Measurements from ENCODE around the gene RIMBP2.

Gene RIMBP2

GRCh38 chr12:130622803-130623202, 93.3 kb downstream of the RIMBP2 start:
- no peak for DNase-seq

GRCh38 chr12:130621696-130622298, 94.3 kb downstream of the RIMBP2 start:
- no peak for DNase-seq

GRCh38 chr12:130620756-130621155, 95.3 kb downstream of the RIMBP2 start:
- no peak for DNase-seq

GRCh38 chr12:130620281-130620680, 95.8 kb downstream of the RIMBP2 start:
- no peak for DNase-seq

GRCh38 chr12:130619385-130620001, 96.6 kb downstream of the RIMBP2 start:
- no peak for DNase-seq

- DNase-seq = no peak
Measured at GRCh38 chr12:130617219-130617618, 98.9 kb downstream of the RIMBP2 start.

GRCh38 chr12:130615861-130616345, 100.2 kb downstream of the RIMBP2 start:
- DNase-seq = no peak

GRCh38 chr12:130614530-130614905, 101.6 kb downstream of the RIMBP2 start:
- no peak for DNase-seq

GRCh38 chr12:130613831-130614529, 102.1 kb downstream of the RIMBP2 start:
- DNase-seq = no peak

GRCh38 chr12:130613131-130613530, 103.0 kb downstream of the RIMBP2 start:
- DNase-seq = no peak

- no peak for DNase-seq
Measured at GRCh38 chr12:130611026-130611905, 104.8 kb downstream of the RIMBP2 start.

- no peak for DNase-seq
Measured at GRCh38 chr12:130609966-130610365, 106.1 kb downstream of the RIMBP2 start.

GRCh38 chr12:130608831-130609230, 107.3 kb downstream of the RIMBP2 start:
- DNase-seq = no peak

- DNase-seq = no peak
Measured at GRCh38 chr12:130608132-130608531, 108.0 kb downstream of the RIMBP2 start.

- DNase-seq = no peak
Measured at GRCh38 chr12:130606231-130606630, 109.9 kb downstream of the RIMBP2 start.

GRCh38 chr12:130603396-130603965, 112.6 kb downstream of the RIMBP2 start:
- DNase-seq = no peak

- no peak for DNase-seq
Measured at GRCh38 chr12:130602251-130602650, 113.8 kb downstream of the RIMBP2 start.

- DNase-seq = no peak
Measured at GRCh38 chr12:130601327-130601726, 114.8 kb downstream of the RIMBP2 start.

- DNase-seq = no peak
Measured at GRCh38 chr12:130596241-130596640, 119.9 kb downstream of the RIMBP2 start.

- DNase-seq = no peak
Measured at GRCh38 chr12:130595566-130595965, 120.5 kb downstream of the RIMBP2 start.

GRCh38 chr12:130593056-130593455, 123.0 kb downstream of the RIMBP2 start:
- no peak for DNase-seq

GRCh38 chr12:130592641-130593040, 123.5 kb downstream of the RIMBP2 start:
- DNase-seq = no peak

GRCh38 chr12:130591736-130592135, 124.4 kb downstream of the RIMBP2 start:
- no peak for DNase-seq

Data from NCI-H526 treated with DMSO at 0.1 percent for 48 hours (cell line).